ENCODE data around the gene GNB4. TPM values are rescaled to one million over a fixed set of nuclear protein-coding genes. Genes with fewer than 3 reads are reported as not detected.
A peak's percentile ranks its signal among the peaks of the same experiment; 100 is the strongest.

GNB4 gene
- total RNA-seq, 1 experiment from 2014 or later: 19.4 TPM

- H3K79me2 ChIP-seq (ENCODE audit: low read depth): no peaks in the 10 kb centered on the region
- POLR2A ChIA-PET (ENCODE audit: unreplicated experiment): interaction anchor here (0.6 kb wide), 1 partner anchor 1346 kb away, joined by 3 read pairs; no protein-coding TSS in a partner anchor
- peaks cover 62% of the 10 kb centered on the region for H3K36me3 ChIP-seq (ENCODE audit: low read depth)
- peak in 1 of 2 experiments; percentile 28 for DNase-seq
- no peak overlapping the region for H3K4me3 ChIP-seq
- TF ChIP-seq CTCF (conservative IDR thresholded peaks at IDR 0.05): no peak
- no peak for TF ChIP-seq EZH2 (IDR thresholded peaks at IDR 0.05; ENCODE audit: low read depth)
- H3K4me1 ChIP-seq (replicated peaks; ENCODE audit: insufficient read depth): no peaks in the 10 kb centered on the region
- intact Hi-C loops (cut with micrococcal nuclease; ENCODE audit: unreplicated experiment): no loop called here
- no peaks in the 10 kb centered on the region for H3K27me3 ChIP-seq (ENCODE audit: insufficient read depth, low read depth)
- no peaks in the 10 kb centered on the region for H3K9me3 ChIP-seq (ENCODE audit: insufficient read depth, low read depth)
- H4K20me1 ChIP-seq (ENCODE audit: insufficient read depth): no peaks in the 10 kb centered on the region; the same call in 1 of the 2 replicates
- H2AFZ ChIP-seq: no peak overlapping the region
- H3K4me2 ChIP-seq: no peak overlapping the region
- no peaks in the 10 kb centered on the region for H3F3A ChIP-seq (ENCODE audit: insufficient read depth, low read depth)
- H3K27ac ChIP-seq: no peak overlapping the region
- BruUV-seq (replicated peaks): no TSS peak
- CTCF ChIA-PET: no interaction called here
- no peaks in the 10 kb centered on the region for H3K9me2 ChIP-seq (ENCODE audit: insufficient read depth)
Observed at GRCh38 chr3:179363332-179363731, 87.9 kb downstream of the GNB4 start.

- intact Hi-C loops (cut with micrococcal nuclease; ENCODE audit: unreplicated experiment): no loop called here
- Histone ChIP-seq H2AFZ (no peak overlapping the region), H3K4me1 (replicated peaks; ENCODE audit: insufficient read depth) (no peaks in the 10 kb centered on the region), H3K9me3 (ENCODE audit: insufficient read depth, low read depth) (no peaks in the 10 kb centered on the region), H3K4me2 (no peak overlapping the region), H3K4me3 (no peak overlapping the region), H3K27ac (no peak overlapping the region), H3K79me2 (ENCODE audit: low read depth) (no peaks in the 10 kb centered on the region), H3K36me3 (ENCODE audit: low read depth) (peaks cover 56% of the 10 kb centered on the region), H3F3A (ENCODE audit: insufficient read depth, low read depth) (no peaks in the 10 kb centered on the region), H4K20me1 (ENCODE audit: insufficient read depth) (no peaks in the 10 kb centered on the region; the same call in 1 of the 2 replicates), H3K9me2 (ENCODE audit: insufficient read depth) (no peaks in the 10 kb centered on the region), H3K27me3 (ENCODE audit: insufficient read depth, low read depth) (no peaks in the 10 kb centered on the region)
- TF ChIP-seq CTCF (conservative IDR thresholded peaks at IDR 0.05) (no peak), EZH2 (IDR thresholded peaks at IDR 0.05; ENCODE audit: low read depth) (no peak)
- BruUV-seq (replicated peaks): no TSS peak
- no peak for DNase-seq
- CTCF ChIA-PET: no interaction called here
- POLR2A ChIA-PET (ENCODE audit: unreplicated experiment): interaction anchor here (0.6 kb wide), 1 partner anchor 100 kb away, joined by 3 read pairs; no protein-coding TSS in a partner anchor
Observed at GRCh38 chr3:179355996-179356395, 95.3 kb downstream of the GNB4 start.

GRCh38 chr3:179348325-179349013 is 102.8 kb downstream of the GNB4 start:
- POLR2A ChIA-PET (ENCODE audit: unreplicated experiment): interaction anchor here (0.7 kb wide), 2 partner anchors 45 to 635 kb away, joined by 3 to 8 read pairs; no protein-coding TSS in a partner anchor
- peak in 1 of 2 experiments; percentile 67 for DNase-seq
- TSS peak; percentile 50 for BruUV-seq (replicated peaks)

More at GRCh38 chr3:179348325-179349013, 102.8 kb downstream of the GNB4 start:
- no peaks in the 10 kb centered on the region for H3K9me3 ChIP-seq (ENCODE audit: insufficient read depth, low read depth)
- no peaks in the 10 kb centered on the region; the same call in 1 of the 2 replicates for H4K20me1 ChIP-seq (ENCODE audit: insufficient read depth)
- peak overlapping the region; percentile 77 for H3K4me3 ChIP-seq
- peak overlapping the region; percentile 94 for H3K4me2 ChIP-seq
- no peaks in the 10 kb centered on the region for H3K9me2 ChIP-seq (ENCODE audit: insufficient read depth)
- H3F3A ChIP-seq (ENCODE audit: insufficient read depth, low read depth): peaks cover 18% of the 10 kb centered on the region; the same call in 1 of the 2 replicates
- peak overlapping the region; percentile 90 for H2AFZ ChIP-seq
- H3K27ac ChIP-seq: peak overlapping the region; percentile 62
- no peak for TF ChIP-seq CTCF (conservative IDR thresholded peaks at IDR 0.05)
- no peak for TF ChIP-seq EZH2 (IDR thresholded peaks at IDR 0.05; ENCODE audit: low read depth)
- intact Hi-C loops (cut with micrococcal nuclease; ENCODE audit: unreplicated experiment): no loop called here
- CTCF ChIA-PET: no interaction called here
- H3K27me3 ChIP-seq (ENCODE audit: insufficient read depth, low read depth): no peaks in the 10 kb centered on the region
- peaks cover 28% of the 10 kb centered on the region for H3K79me2 ChIP-seq (ENCODE audit: low read depth)
- peaks cover 25% of the 10 kb centered on the region for H3K36me3 ChIP-seq (ENCODE audit: low read depth)
- H3K4me1 ChIP-seq (replicated peaks; ENCODE audit: insufficient read depth): peaks cover 17% of the 10 kb centered on the region
